ENCODE measurements around the gene PCSK4. TPM values are rescaled to one million over a fixed set of nuclear protein-coding genes. Genes with fewer than 3 reads are reported as not detected.

PCSK4 gene
- total RNA-seq, 1 experiment from 2014 or later, result 11.1 TPM

DNA sequence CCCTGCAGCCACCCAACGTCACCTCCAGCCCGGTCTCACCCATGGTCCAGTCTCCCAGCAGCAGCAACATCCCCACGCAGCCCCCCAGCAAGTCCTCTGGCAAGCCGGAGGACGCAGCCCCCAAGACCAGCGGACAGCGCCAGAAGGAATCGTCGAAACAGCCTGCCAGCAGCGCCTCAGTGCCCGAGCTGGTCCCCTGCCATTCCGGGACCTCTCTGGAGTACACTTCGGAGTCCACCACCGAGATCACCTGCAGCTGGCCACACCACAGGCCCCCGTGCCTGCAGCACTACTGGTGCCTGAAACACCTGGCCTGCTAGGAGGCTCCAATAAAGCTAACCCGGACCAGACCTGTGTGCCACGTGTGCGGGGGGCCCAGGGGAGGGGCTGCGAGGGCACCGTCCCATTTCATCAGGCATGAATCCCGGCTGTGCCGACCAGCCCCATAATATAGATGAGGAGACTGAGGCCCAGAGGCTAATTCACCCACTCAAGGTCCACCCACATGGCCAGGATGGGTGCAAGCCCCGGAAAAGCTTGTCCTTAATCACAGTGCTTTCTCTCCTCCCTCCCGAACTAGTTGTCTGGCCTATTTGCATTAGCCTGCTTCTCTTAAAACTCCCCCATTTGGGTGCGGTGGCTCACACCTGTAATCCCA, 7.6 kb upstream of the PCSK4 start:
- H2AFZ ChIP-seq (ENCODE audit: low read depth, low read length, poor library complexity, severe bottlenecking), result no peak overlapping the region
- no peaks in the 10 kb centered on the region for H3K9me2 ChIP-seq (ENCODE audit: insufficient read depth)
- no peak for ATAC-seq
- no peak for DNase-seq (ENCODE audit: low read depth, low spot score)
- ChIA-PET POLR2A (no interaction called here), CTCF (no interaction called here), RAD21 (ENCODE audit: low non-redundant PET in 1 of 2, low total read pairs in 2 of 2, uncharacterized antibody in 2 of 2, unreplicated experiment in 2 of 2) (no interaction called here)
- BruUV-seq (replicated peaks), result no TSS peak
- no peaks in the 10 kb centered on the region for H3K9me3 ChIP-seq (ENCODE audit: control insufficient read depth in 1 of 2, insufficient read depth in 1 of 2, low read depth in 1 of 2, low read length in 2 of 2)
- H3K4me3 ChIP-seq (replicated peaks in 1 of 2; ENCODE audit: low read depth in 1 of 2, low read length in 2 of 2), result no peak overlapping the region
- H3K79me2 ChIP-seq (ENCODE audit: insufficient read depth, low read length), result no peaks in the 10 kb centered on the region; the same call in 1 of the 2 replicates
- H4K20me1 ChIP-seq (ENCODE audit: insufficient read depth), result no peaks in the 10 kb centered on the region
- no peak overlapping the region for H3K9ac ChIP-seq (ENCODE audit: low read length)
- intact Hi-C loops (cut with micrococcal nuclease), result no loop called here
- no peak overlapping the region for H3K4me2 ChIP-seq (ENCODE audit: low read length)
- H3K27ac ChIP-seq (ENCODE audit: low read depth, low read length), result no peak overlapping the region
- peaks cover 5 to 19% of the 10 kb centered on the region in 2 experiments; a peak in 3 of 4 replicates for H3K4me1 ChIP-seq (ENCODE audit: control insufficient read depth in 1 of 2, insufficient read depth in 2 of 2, low read length in 2 of 2)
- TF ChIP-seq, protein P1, sequence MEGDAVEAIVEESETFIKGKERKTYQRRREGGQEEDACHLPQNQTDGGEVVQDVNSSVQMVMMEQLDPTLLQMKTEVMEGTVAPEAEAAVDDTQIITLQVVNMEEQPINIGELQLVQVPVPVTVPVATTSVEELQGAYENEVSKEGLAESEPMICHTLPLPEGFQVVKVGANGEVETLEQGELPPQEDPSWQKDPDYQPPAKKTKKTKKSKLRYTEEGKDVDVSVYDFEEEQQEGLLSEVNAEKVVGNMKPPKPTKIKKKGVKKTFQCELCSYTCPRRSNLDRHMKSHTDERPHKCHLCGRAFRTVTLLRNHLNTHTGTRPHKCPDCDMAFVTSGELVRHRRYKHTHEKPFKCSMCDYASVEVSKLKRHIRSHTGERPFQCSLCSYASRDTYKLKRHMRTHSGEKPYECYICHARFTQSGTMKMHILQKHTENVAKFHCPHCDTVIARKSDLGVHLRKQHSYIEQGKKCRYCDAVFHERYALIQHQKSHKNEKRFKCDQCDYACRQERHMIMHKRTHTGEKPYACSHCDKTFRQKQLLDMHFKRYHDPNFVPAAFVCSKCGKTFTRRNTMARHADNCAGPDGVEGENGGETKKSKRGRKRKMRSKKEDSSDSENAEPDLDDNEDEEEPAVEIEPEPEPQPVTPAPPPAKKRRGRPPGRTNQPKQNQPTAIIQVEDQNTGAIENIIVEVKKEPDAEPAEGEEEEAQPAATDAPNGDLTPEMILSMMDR (IDR thresholded peaks at IDR 0.05 in 2 of 3, conservative IDR thresholded peaks at IDR 0.05 in 1 of 3; ENCODE audit: borderline replicate concordance in 1 of 3, insufficient read depth in 1 of 3, low read depth in 2 of 3, low read length in 2 of 3), result no peak
- no peak for TF ChIP-seq EGR1 (IDR thresholded peaks at IDR 0.05; ENCODE audit: low read depth)
- TF ChIP-seq POLR2A (IDR thresholded peaks at IDR 0.05; ENCODE audit: borderline replicate concordance, extremely low read depth, insufficient read depth, insufficient read length), result no peak
- TF ChIP-seq, protein P2, sequence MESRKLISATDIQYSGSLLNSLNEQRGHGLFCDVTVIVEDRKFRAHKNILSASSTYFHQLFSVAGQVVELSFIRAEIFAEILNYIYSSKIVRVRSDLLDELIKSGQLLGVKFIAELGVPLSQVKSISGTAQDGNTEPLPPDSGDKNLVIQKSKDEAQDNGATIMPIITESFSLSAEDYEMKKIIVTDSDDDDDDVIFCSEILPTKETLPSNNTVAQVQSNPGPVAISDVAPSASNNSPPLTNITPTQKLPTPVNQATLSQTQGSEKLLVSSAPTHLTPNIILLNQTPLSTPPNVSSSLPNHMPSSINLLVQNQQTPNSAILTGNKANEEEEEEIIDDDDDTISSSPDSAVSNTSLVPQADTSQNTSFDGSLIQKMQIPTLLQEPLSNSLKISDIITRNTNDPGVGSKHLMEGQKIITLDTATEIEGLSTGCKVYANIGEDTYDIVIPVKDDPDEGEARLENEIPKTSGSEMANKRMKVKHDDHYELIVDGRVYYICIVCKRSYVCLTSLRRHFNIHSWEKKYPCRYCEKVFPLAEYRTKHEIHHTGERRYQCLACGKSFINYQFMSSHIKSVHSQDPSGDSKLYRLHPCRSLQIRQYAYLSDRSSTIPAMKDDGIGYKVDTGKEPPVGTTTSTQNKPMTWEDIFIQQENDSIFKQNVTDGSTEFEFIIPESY (IDR thresholded peaks at IDR 0.05; ENCODE audit: extremely low read depth, insufficient replicate concordance, low read length), result no peak
- no peak for TF ChIP-seq EZH2 (IDR thresholded peaks at IDR 0.05)
- TF ChIP-seq CBX3 (IDR thresholded peaks at IDR 0.05; ENCODE audit: low read depth), result no peak
- TF ChIP-seq ZFX (IDR thresholded peaks at IDR 0.05), result no peak
- no peak for TF ChIP-seq SRF (IDR thresholded peaks at IDR 0.05; ENCODE audit: low read depth)
- no peak for TF ChIP-seq FOSL1 (IDR thresholded peaks at IDR 0.05; ENCODE audit: low read depth)
- H3K27me3 ChIP-seq (ENCODE audit: insufficient read depth, low read length), result no peaks in the 10 kb centered on the region
- H3K36me3 ChIP-seq (ENCODE audit: control insufficient read depth in 1 of 2, insufficient read depth in 2 of 2, low read length in 2 of 2), result no peaks in the 10 kb centered on the region
